SK-N-SH (cell line): ENCODE measurements around the gene MGLL. TPM values are rescaled to one million over a fixed set of nuclear protein-coding genes. Genes with fewer than 3 reads are reported as not detected.
A peak's percentile ranks its signal among the peaks of the same experiment; 100 is the strongest.

Experiments
- CTCF ChIA-PET: fragments of 300-600, 350-600 bp; formaldehyde crosslinking; extraction: SDS; loops from one replicate; lab custom pipeline; 2021; lab: Yijun Ruan, JAX
- POLR2A ChIA-PET: fragments of 350-600 bp; sonication (Branson Sonifier 250); formaldehyde crosslinking; extraction: SDS; loops from one replicate; lab custom pipeline; 2020; ENCODE audit warnings: antibody characterized with exemption, inconsistent platforms; lab: Yijun Ruan, JAX
- DNase-seq: peaks from one replicate; pipeline ENCODE4 v3.0.0; 2012
- H2AFZ ChIP-seq: fragments of 200-600 bp; sonication (generic); 2 replicates; pipeline ENCODE4 v1.8.1; 2016; ENCODE audit warnings: antibody characterized with exemption, mild to moderate bottlenecking, low read depth
- H3F3A ChIP-seq: fragments of 200-600 bp; sonication (generic); replicated peaks from 2 replicates; pipeline ENCODE3; 2016; ENCODE audit warnings: antibody characterized with exemption, mild to moderate bottlenecking; ENCODE audit not compliant: insufficient read depth
- H3K27ac ChIP-seq, 2 experiments: fragments of 200-500 bp in 1 of 2; fragments of 200-600 bp in 1 of 2; sonication (Bioruptor generic) in 1 of 2; sonication (generic), shearing (Covaris generic) in 1 of 2; 2 replicates each; pipeline versions ENCODE4 v1.5.1 to v1.6.1; 2014 to 2016; ENCODE audit warnings: low read depth in 2 of 2, inconsistent platforms in 1 of 2, low read length in 1 of 2, mild to moderate bottlenecking in 1 of 2, mixed read lengths in 1 of 2
- H3K27me3 ChIP-seq: fragments of 200-600 bp; sonication (generic), shearing (Covaris generic); 2 replicates; pipeline ENCODE4 v1.6.1; 2016; ENCODE audit warnings: mixed run types; ENCODE audit not compliant: insufficient read depth
- H3K36me3 ChIP-seq, 2 experiments: fragments of 200-500 bp in 1 of 2; fragments of 200-600 bp in 1 of 2; sonication (Bioruptor generic) in 1 of 2; sonication (generic) in 1 of 2; replicated peaks in 1 of 2; 2 replicates each; pipeline versions ENCODE3 to v1.5.1; 2014 to 2016; ENCODE audit warnings: low read length in 1 of 2, mild to moderate bottlenecking in 1 of 2; ENCODE audit not compliant: insufficient read depth in 2 of 2, control insufficient read depth in 1 of 2
- H3K4me1 ChIP-seq, 2 experiments: fragments of 200-500 bp in 1 of 2; fragments of 200-600 bp in 1 of 2; sonication (Bioruptor generic) in 1 of 2; sonication (generic), shearing (Covaris generic) in 1 of 2; 2 replicates each; pipeline versions ENCODE4 v1.5.1 to v1.6.1; 2014 to 2016; ENCODE audit warnings: low read depth in 1 of 2, low read length in 1 of 2, mixed run types in 1 of 2; ENCODE audit not compliant: insufficient read depth in 2 of 2, control insufficient read depth in 1 of 2
- H3K4me2 ChIP-seq: fragments of 200-600 bp; sonication (generic), shearing (Covaris generic); 2 replicates; pipeline ENCODE4 v1.6.1; 2017; ENCODE audit warnings: mixed run types
- H3K4me3 ChIP-seq, 2 experiments: fragments of 200-500 bp in 1 of 2; fragments of 200-600 bp in 1 of 2; sonication (Bioruptor generic) in 1 of 2; sonication (generic), shearing (Covaris generic) in 1 of 2; 2 replicates each; pipeline versions ENCODE4 v1.5.1 to v1.8.1; 2014 to 2016; ENCODE audit warnings: low read depth in 2 of 2, inconsistent platforms in 1 of 2, low read length in 1 of 2, mild to moderate bottlenecking in 1 of 2, mixed read lengths in 1 of 2, moderate library complexity in 1 of 2
- H3K79me2 ChIP-seq: fragments of 200-600 bp; sonication (generic); 2 replicates; pipeline ENCODE4 v1.8.1; 2017; ENCODE audit warnings: mild to moderate bottlenecking; ENCODE audit not compliant: insufficient read depth
- H3K9ac ChIP-seq: fragments of 200-600 bp; sonication (generic); 2 replicates; pipeline ENCODE4 v1.6.1; 2017; ENCODE audit warnings: mixed run types
- H3K9me2 ChIP-seq: fragments of 200-600 bp; sonication (generic); 2 replicates; pipeline ENCODE4 v1.6.1; 2017; ENCODE audit warnings: mixed run types
- H3K9me3 ChIP-seq: fragments of 200-600 bp; sonication (generic); 2 replicates; pipeline ENCODE4 v1.6.1; 2017; ENCODE audit warnings: mixed run types, mild to moderate bottlenecking, moderate library complexity
- H4K20me1 ChIP-seq: fragments of 200-600 bp; sonication (generic); 2 replicates; pipeline ENCODE4 v1.6.1; 2017; ENCODE audit warnings: mild to moderate bottlenecking, mixed run types; ENCODE audit not compliant: insufficient read depth
- CTCF ChIP-seq: fragments of 200-600 bp; sonication (generic); IDR thresholded peaks from 2 replicates; pipeline ENCODE4 v1.6.1; 2017; ENCODE audit warnings: antibody characterized with exemption, mild to moderate bottlenecking, moderate library complexity
- EP300 ChIP-seq, 2 experiments: IDR thresholded peaks; 2 replicates each; pipeline versions ENCODE4 v1.4.0 to v1.6.1; 2012; ENCODE audit warnings: borderline replicate concordance in 1 of 2, low read depth in 1 of 2, low read length in 1 of 2
- FOSL2 ChIP-seq: IDR thresholded peaks from 2 replicates; pipeline ENCODE4 v1.4.0; 2012; ENCODE audit warnings: low read depth, mild to moderate bottlenecking, moderate library complexity, borderline replicate concordance
- MAX ChIP-seq: IDR thresholded peaks from 2 replicates; pipeline ENCODE4 v1.4.0; 2012; ENCODE audit warnings: low read depth
- PBX3 ChIP-seq: IDR thresholded peaks from 2 replicates; pipeline ENCODE4; 2012
- RFX5 ChIP-seq: IDR thresholded peaks from 2 replicates; pipeline ENCODE4 v1.6.1; 2012; ENCODE audit warnings: mild to moderate bottlenecking, improper control_type of control experiment, low read length
- USF1 ChIP-seq: IDR thresholded peaks from 2 replicates; pipeline ENCODE4 v1.4.0; 2012; ENCODE audit warnings: low read depth, borderline replicate concordance
- ZBTB33 ChIP-seq: IDR thresholded peaks from 2 replicates; pipeline ENCODE4 v1.4.0; 2012; ENCODE audit warnings: low read depth, borderline replicate concordance
- WGBS: methylation state at CpG from one replicate; pipeline ENCODE4 v1.1.6; 2017; ENCODE audit warnings: low lambda C conversion rate; 5-methylcytosine and 5-hydroxymethylcytosine counted together
- polyA plus RNA-seq, 3 experiments: library from polyadenylated mRNA; depleted of rRNA; stranded (reverse); fragments of >200 nt; gene quantifications; 2 replicates each; pipeline ENCODE4 v1.2.3, GENCODE V29; 2012

The MGLL gene
- polyA plus RNA-seq, 1 of the 3 experiments (the other 2 are of a cell fraction) = 2.2 TPM

- no peak overlapping the region for H3K4me3 ChIP-seq
- peaks cover 31 to 65% of the 10 kb centered on the region in 2 experiments; a peak in 3 of 4 replicates for H3K4me1 ChIP-seq
- H3K4me2 ChIP-seq = peak overlapping the region; percentile 43; the same call in 1 of the 2 replicates
- H3K9me2 ChIP-seq = no peaks in the 10 kb centered on the region
- no peaks in the 10 kb centered on the region for H4K20me1 ChIP-seq
- TF ChIP-seq CTCF = peak; percentile 32
- TF ChIP-seq PBX3 = no peak
- no peaks in the 10 kb centered on the region for H3K36me3 ChIP-seq
- H3K9ac ChIP-seq = no peak overlapping the region
- DNase-seq = no peak
- no peaks in the 10 kb centered on the region for H3K27me3 ChIP-seq
- POLR2A ChIA-PET = no interaction called here
- H3K9me3 ChIP-seq = no peaks in the 10 kb centered on the region
- whole genome bisulfite sequencing = 66% methylated on average over 16 of the region's 16 CpGs
- peak overlapping the region in 1 of 2 experiments; percentile 27; a peak in 2 of 4 replicates for H3K27ac ChIP-seq
- peaks cover 7% of the 10 kb centered on the region for H3F3A ChIP-seq
- CTCF ChIA-PET = interaction anchor here (1.0 to 2.7 kb wide), 5 partner anchors 13 to 224 kb away, joined by 3 to 9 read pairs (median 4); no protein-coding TSS in a partner anchor
- no peak overlapping the region for H2AFZ ChIP-seq
- no peaks in the 10 kb centered on the region for H3K79me2 ChIP-seq
These were observed 74.4 kb downstream of the MGLL start for GRCh38 chr3:127747751-127748521.

- POLR2A ChIA-PET = no interaction called here
- H3K9me2 ChIP-seq = no peaks in the 10 kb centered on the region
- no peak overlapping the region for H3K4me2 ChIP-seq
- H3K79me2 ChIP-seq = no peaks in the 10 kb centered on the region
- no peak overlapping the region for H3K27ac ChIP-seq
- peaks cover 7% of the 10 kb centered on the region for H3F3A ChIP-seq
- no peaks in the 10 kb centered on the region for H4K20me1 ChIP-seq
- 64% methylated on average over 1 of the region's 1 CpG for WGBS
- peaks cover 31 to 63% of the 10 kb centered on the region in 2 experiments; a peak in 3 of 4 replicates for H3K4me1 ChIP-seq
- H3K9ac ChIP-seq = no peak overlapping the region
- no peak overlapping the region for H2AFZ ChIP-seq
- no peak for DNase-seq
- H3K4me3 ChIP-seq = no peak overlapping the region
- H3K9me3 ChIP-seq = no peaks in the 10 kb centered on the region
- no peaks in the 10 kb centered on the region for H3K36me3 ChIP-seq
- no peaks in the 10 kb centered on the region for H3K27me3 ChIP-seq
- no peak for TF ChIP-seq EP300 (IDR thresholded peaks at IDR 0.05; ENCODE audit: borderline replicate concordance in 1 of 2, low read depth in 1 of 2, low read length in 1 of 2)
- no peak for TF ChIP-seq ZBTB33
- TF ChIP-seq MAX = no peak
- TF ChIP-seq FOSL2 = no peak
- TF ChIP-seq USF1 = no peak
- no peak for TF ChIP-seq RFX5
- CTCF ChIA-PET = interaction anchor here (1.0 to 2.7 kb wide), 5 partner anchors 12 to 224 kb away, joined by 3 to 9 read pairs (median 5); no protein-coding TSS in a partner anchor
These were observed 75.2 kb downstream of the MGLL start for GRCh38 chr3:127747066-127747465.
